ENCODE data around the gene GCLC.
"Not testable (repeated sequence)": the region's sequence is repeated elsewhere in the genome, so short reads cannot be mapped to it uniquely, and the experiment has no call there.

Gene GCLC

GRCh38 chr6:53492860-53493634 lies 51.9 kb downstream of the GCLC start:
- DNase-seq (ENCODE audit: low read depth), result no peak

- no peak for DNase-seq (ENCODE audit: low read depth)
Measured at GRCh38 chr6:53487080-53487479, 57.8 kb downstream of the GCLC start.

- DNase-seq (ENCODE audit: low read depth), result no peak
Measured at GRCh38 chr6:53486679-53487078, 58.2 kb downstream of the GCLC start.

- DNase-seq (ENCODE audit: low read depth), result peak; percentile 52
Measured at GRCh38 chr6:53484476-53485280, 60.2 kb downstream of the GCLC start.

GRCh38 chr6:53483423-53484353 lies 61.2 kb downstream of the GCLC start:
- no peak for DNase-seq (ENCODE audit: low read depth)

- DNase-seq (ENCODE audit: low read depth), result no peak
Measured at GRCh38 chr6:53481323-53481722, 63.6 kb downstream of the GCLC start.

GRCh38 chr6:53480774-53481173 lies 64.1 kb downstream of the GCLC start:
- DNase-seq (ENCODE audit: low read depth), result not testable (repeated sequence)

- DNase-seq (ENCODE audit: low read depth), result no peak
Measured at GRCh38 chr6:53479871-53480270, 65.0 kb downstream of the GCLC start.

- DNase-seq (ENCODE audit: low read depth), result no peak
Measured at GRCh38 chr6:53476964-53477363, 67.9 kb downstream of the GCLC start.

GRCh38 chr6:53474010-53474409 lies 70.9 kb downstream of the GCLC start:
- DNase-seq (ENCODE audit: low read depth), result no peak

- DNase-seq (ENCODE audit: low read depth), result no peak
Measured at GRCh38 chr6:53469163-53469562, 75.7 kb downstream of the GCLC start.

GRCh38 chr6:53466257-53466656 lies 78.6 kb downstream of the GCLC start:
- DNase-seq (ENCODE audit: low read depth), result no peak

GRCh38 chr6:53465732-53466131 lies 79.2 kb downstream of the GCLC start:
- no peak for DNase-seq (ENCODE audit: low read depth)

GRCh38 chr6:53464927-53465460 lies 79.9 kb downstream of the GCLC start:
- no peak for DNase-seq (ENCODE audit: low read depth)

- DNase-seq (ENCODE audit: low read depth), result no peak
Measured at GRCh38 chr6:53464483-53464882, 80.4 kb downstream of the GCLC start.

- no peak for DNase-seq (ENCODE audit: low read depth)
Measured at GRCh38 chr6:53461696-53462095, 83.2 kb downstream of the GCLC start.

GRCh38 chr6:53461041-53461656 lies 83.8 kb downstream of the GCLC start:
- DNase-seq (ENCODE audit: low read depth), result no peak

- no peak for DNase-seq (ENCODE audit: low read depth)
Measured at GRCh38 chr6:53458105-53458866, 86.6 kb downstream of the GCLC start.

GRCh38 chr6:53456809-53457208 lies 88.1 kb downstream of the GCLC start:
- no peak for DNase-seq (ENCODE audit: low read depth)

GRCh38 chr6:53455678-53456077 lies 89.2 kb downstream of the GCLC start:
- no peak for DNase-seq (ENCODE audit: low read depth)

GRCh38 chr6:53451165-53451564 lies 93.7 kb downstream of the GCLC start:
- DNase-seq (ENCODE audit: low read depth), result no peak

Data from stimulated activated CD8-positive, alpha-beta memory T cell treated with anti-CD3 and anti-CD28 coated beads, Interleukin-7, amount 100 ng/mL, for 24 hours (primary cell).